ENCODE measurements around the gene CD6.

DNA sequence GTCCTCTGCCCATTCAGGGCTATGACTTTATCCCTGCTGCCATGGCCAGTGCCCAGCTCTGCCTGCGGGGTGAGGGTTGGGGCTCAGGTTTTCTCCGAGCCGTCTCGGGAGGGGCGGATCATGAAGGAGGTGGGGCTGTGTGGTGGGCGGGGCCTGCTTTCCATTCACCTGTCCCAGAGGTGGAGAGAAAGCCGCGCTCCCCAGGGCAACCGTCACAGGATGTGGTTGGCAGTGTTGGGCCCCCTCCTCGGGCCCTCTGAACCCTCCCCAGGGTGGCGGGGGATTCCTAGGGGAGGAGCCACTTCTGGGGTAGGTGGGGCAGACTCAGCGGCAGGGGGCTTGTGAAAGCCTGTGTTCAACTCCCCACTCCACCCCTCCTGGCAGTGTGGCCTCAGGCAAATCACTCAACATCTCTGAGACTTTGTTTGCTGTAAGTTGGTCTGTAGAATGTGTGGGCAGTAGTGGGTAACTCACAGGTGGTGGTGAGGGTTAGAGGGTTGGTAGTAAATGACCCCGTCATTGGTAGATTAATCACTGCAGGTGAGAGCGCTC lies 50.3 kb downstream of the CD6 start:
- TF ChIP-seq TAF1 (IDR thresholded peaks at IDR 0.05; ENCODE audit: low read depth, low read length) (no peak), POLR2AphosphoS5 (IDR thresholded peaks at IDR 0.05; ENCODE audit: low read depth, low read length) (no peak), POLR2A (IDR thresholded peaks at IDR 0.05; ENCODE audit: low read depth, low read length) (no peak), SPI1 (IDR thresholded peaks at IDR 0.05; ENCODE audit: low read depth, low read length) (no peak)
